HG03439 (cell line): ENCODE data around the gene SGPL1.

Source experiments
- ATAC-seq: cut with Tn5 transposase; IDR thresholded peaks from one replicate; pipeline ENCODE4 v1.9.1; 2021; ENCODE audit warnings: mild to moderate bottlenecking, moderate library complexity; ENCODE audit not compliant: unreplicated experiment

Gene SGPL1

DNA sequence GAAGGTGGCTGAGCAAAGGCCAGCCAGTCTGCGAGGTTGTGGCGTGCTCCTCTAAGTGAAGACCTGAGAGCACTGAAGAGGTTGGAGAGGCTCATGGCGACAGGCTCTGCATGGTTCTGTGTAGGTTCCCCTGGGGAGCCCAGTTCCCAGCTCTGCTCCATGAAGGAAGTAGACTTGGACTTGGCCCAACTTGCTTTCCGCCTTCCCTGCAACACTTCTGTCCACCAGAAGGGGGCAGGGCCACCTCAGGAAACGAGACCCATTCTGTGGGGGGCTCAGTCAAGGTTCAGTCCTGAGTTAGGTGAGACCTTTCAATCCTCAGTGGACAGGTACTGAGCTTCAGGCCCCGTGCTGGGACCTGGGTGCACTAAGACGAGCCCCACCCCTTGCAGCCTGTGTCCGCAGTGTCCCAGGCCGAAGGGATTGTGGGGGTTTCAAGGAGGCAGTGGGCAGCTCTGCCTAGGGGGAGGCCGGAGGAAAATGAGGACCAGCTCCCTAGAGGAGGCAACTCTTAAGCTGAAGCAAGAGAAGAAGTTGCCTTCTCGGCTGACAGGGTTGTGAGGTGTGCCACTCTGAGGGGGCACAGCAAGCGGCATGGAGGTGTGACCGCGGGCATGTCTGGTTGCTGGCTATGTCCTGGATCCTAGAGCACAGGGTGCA, 87.6 kb downstream of the SGPL1 start:
- ATAC-seq: no peak

DNA sequence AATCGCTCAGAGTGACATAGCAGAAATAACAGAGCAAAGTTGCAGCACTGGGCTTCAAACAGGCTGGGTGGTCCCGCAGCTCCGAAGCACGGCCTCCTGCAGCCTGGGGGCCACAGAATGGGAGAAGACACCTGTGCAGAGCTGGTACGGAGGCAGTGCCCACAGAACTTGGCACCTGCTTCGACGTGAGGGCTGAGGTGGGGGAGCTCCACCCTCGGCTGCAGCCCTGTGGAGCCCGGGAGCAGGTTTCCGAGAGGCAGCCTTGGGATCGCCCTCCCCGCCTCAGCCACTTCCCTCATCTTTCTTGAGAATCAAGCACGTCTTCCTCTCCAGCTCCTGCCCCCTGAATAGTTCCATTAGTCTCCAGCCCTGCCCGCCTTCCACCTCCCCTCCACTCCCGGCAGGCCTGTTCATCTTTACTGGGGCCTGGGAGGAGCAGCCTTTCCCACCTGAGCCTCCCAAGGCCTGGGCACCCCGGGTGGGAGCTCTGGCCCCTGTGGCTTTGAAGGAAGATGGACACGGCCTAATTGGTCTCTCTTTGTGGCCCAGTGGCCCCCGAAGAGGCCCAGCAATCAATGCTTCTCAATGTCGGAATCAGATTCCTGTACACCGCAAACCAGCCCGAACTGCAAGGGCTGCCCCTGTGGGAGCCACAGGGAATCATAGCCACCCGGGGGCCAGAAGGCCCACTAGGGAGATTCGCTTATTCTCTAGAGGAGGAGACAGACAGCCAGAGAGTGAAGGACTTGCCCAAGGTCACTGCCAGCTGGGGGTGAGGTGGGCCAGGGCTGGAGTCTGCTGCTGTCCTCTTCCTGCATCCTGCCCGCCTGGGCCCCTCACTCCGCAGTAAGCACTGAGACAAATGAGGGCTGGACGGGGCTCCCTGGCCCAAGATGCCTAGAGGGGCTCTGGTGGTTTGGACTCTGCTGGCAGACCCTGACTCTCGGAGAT, 89.6 kb downstream of the SGPL1 start:
- no peak for ATAC-seq

DNA sequence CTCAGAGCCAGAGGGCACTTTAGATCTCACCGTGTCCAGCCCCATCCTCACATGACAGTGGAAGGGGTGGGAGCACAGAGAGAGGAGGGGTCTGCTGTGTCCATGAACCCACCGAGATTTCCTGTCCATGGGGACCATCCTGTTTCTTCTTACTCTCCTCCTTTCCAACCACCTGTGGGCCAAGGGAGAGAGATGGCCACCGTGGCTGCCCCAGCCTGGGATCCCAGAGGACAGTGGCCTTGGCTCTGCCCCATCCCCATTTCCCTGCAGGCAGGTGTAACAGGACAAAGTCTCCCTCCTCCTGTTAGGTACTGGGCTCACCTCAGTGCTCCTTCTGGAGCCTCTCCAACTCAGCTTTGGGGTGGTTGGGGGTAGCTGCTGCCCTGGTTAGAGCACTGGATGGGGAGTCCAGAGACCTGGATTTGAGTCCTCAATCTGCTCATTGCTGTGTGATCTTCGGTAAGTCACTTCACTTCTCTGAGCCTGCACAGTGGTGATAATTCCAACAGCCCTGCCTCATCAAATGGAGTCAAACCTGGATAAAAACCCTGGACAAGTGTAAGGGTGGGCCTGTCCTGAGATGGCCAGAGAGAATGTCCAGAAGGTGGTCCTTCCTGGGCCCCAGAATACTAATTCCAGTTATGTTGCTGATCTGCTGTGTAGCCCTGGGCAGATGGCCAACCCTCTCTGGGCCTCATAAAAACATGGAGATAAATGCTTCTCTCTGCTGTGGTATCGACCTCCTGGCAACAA, 90.5 kb downstream of the SGPL1 start:
- ATAC-seq: no peak

DNA sequence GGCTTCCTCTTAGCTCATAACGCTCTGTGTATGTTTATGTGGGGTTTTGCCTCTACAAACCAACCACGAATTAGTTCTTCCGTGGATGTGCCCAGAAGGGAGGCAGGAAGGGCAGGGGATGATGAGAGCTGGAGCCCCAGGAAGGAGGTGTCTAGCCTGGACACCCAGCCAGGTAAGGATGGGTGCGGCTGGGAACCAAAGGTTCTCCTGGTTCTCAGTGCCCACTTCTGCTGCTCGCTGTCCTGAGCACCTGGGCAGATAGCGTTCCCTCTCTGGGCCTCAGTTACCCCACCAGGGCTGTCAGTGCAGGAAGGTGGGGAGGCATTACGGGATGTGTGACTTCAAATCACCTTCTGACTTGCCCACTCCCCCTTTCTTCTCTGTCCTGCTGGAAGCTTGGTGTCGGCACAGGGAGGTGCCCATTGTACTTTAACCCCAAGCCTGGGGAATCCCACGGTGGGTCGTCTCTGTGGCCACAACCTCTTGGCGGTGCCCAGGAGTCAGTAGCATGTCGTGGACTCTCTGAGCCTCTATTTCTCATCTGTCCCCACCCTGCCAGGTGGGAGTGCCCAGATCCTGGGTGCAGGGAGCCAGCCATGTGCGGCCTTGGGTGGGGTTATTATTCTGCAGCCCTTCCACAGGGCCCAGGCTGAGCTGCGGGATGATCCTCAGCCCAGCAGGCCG, 91.3 kb downstream of the SGPL1 start:
- no peak for ATAC-seq

DNA sequence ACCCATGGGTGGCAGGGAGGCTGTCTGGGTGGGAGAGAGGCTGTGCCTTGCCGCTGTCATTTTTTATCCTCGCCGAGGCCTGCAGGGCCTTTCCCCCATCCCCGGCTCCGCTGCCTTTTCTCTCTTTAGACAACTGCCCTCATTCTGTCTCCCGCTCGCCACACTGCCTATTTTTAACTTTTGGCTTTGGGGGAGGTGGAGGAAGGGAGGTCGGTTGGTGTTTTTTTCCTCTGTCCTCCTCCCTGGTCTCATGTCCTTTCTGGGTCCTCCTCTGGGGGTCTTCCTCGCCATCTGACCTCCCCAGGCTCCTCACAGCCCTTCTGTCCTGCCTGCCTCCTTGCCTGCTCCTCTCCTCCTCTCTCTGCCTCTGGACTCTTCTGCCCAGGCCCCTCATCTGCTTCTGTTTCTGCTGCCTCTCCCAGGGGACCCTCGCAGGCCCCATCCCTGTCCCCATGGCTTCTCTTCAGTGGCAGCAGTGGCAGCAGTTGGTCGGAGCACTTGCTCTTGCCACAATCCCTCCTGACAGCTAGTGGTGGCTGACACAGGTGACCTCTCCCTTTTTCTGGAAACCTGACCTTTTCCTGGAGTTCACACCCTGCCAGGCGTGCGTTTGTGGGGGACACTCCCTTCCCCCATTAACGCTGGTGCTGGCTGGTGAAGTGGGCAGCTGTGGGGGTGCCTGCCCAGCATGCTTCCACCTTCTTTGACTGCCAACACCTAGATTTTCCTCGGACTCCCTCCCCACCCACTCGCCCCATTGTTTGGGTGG, 92.1 kb downstream of the SGPL1 start:
- ATAC-seq: no peak

DNA sequence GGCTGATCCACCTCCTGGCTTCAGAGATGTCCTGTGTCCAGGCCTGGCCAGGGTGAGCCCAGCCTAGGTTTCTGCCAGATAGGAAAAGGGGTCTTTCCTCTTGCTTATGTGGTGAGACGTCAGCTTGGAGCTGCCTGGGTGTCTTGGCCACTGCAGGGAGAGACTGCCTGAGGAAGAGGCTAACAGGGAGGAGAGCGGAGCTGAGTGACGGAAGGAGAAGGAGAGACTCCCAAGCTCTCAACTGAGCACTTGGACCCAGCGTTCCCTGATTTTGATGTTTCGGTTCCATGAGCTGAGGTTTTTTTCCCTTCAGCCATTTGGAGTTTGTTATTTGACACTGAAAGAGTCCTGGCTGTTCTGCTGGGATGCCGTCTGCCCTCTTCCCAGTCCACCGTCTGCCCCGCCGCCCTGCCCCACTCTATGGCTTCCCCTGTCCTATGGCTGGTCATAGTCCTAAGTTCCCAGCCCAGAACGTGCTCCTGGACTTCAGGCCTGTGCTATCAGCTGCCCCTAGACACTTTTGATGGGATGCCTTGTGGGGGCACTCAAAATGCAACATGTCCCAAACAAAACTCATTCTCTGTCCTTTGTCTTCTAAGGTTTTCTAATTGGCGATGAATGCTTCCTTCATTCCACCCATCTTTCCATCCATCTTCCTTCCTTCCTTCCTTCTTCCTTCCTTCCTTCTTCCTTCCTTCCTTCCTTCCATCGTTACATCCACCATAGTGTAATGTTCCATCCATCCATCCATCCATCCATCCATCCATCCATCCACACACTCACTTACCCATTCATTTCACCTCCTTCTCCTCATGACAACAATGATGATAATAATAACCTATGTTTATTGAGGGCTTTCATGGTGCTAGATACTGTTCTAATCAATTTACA, 92.9 kb downstream of the SGPL1 start:
- ATAC-seq: no peak

DNA sequence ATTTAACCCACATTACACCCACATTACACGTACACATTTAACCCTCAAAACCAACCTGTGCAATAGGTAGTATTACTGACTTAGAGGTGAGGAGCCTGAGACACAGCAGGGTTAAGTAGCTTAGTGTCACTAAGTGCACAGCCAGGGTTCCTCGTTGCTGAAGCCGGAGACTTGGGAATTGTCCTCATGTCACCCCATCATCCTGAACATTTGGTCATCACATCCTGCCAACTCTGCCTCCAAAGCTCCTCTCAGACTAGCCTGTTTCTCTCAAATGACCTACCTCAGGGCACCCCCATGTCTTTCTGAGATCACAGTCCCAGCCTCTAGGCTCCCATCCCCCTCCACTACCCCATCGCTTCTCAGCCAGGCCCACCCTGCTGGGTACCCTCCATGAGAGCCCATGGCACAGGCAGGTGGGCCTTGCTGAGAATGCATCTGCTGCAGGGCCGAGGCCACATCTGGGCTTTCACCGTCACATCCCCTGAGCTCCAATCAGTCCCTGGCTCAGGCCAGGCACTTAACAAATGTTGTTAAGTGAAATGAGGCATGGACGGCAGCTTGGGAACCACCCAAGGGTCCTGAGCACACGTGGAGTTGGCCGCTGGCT, 93.7 kb downstream of the SGPL1 start:
- ATAC-seq: no peak

DNA sequence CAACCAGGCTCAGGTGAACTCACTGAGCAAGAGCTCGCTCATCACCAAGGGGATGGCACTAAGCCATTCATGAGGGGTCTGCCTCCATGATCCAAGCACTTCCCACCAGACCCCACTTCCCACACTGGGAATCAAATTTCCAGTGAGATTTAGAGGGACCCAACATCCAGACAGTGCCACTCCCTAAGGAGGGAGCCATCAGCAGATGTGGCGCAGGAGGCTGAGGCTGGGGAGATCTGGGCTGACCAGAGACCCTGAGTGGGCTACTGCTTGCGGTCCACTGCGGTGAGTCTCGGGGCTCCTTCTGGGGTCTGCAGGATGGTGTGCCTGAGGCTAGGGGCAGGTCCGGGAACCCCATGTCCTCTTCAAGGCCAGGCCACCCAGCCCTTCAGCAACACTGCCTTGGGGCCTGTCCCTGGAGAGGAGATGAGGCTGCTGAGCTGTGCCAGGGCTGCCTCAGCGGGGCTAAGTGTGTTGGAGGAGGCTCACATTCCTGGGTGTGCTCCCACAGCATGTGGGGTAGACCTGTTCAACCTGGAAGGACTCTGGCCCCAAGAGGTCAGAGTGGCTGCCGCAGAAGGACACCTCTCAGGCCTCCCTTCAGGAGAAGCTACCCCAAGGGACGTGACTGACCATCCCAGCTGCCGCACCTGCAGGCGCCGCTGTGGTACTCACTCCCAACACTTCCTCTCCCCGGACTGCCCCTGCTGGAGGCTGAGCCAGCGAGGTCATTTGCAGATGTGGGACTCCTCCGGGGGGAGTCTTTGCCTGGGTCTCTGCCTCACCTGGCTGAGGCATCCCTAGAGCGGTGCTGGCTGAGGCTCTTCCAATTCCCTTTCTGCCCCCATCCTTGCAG, 95.0 kb downstream of the SGPL1 start:
- no peak for ATAC-seq

DNA sequence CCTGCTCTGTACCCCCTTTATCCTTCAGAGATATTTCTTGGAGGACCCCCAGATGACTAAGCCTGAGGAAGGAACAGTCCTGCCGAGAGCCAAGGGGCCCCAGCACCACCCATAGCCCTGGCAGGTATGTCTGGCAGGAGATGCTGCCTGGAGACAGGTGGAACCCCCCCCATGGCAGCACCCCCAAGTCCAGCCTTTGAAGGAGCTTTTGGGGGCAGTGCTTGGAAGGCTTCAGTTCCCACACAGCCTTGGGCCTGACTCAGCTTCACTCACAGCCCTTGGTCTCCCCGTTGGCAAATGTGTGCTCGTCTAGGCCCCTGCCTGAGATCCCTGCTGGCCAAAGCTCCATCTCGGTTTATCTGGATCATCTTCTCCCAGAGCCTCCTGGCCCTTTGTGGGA, 95.6 kb downstream of the SGPL1 start:
- ATAC-seq: no peak

DNA sequence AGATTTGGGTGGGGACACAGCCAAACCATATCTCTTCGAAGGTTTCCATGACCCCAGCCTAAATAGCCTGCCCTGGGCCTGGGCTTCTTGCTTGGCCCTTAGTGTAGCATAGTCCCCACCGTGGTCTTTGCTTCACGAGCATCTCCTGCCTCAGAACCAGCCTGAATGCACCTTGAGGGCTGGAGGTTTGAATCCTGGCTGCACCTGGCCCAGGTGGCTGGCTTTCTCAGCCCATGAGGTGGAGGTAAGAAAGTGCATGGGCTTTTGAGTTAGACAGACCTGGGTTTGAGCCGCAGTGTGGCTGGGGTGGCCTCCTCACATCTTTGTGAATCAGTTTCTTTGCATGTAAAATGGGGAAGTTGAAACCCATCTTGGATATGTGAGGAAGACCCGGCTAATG, 96.8 kb downstream of the SGPL1 start:
- ATAC-seq: no peak

DNA sequence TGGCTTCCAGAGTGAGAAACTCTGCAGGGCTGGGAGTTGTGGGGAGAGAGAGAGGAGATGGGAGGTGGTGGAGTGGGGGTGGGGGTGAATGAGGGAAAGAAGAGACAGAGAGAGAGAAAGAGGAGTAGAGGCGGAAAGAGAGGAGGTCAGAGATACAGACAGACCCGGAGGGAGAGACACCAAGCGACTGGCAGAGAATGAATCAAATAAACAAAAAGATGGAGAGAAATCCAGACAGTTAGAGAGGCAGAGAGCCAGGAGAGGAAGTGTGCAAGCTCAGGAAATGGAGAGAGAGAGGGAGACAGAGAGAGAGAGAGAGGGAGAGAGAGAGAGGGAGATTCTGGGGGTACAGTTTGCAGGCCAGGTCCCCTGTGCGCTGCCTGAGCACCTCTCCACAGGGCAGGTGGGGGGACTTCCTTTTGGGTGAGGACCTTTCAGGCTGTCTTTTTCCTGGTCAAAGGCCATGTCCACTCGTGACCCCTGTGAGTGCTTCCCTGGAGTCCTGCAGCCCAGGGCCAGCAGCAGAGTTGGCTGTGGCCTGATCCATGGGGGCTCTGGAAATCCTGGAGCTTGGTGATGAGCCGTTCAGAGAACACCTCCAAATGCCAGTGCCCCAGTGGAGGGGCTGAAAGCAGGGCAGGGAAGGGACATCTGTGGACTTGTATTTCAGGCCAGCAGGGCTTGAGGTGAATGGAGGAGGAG, 97.6 kb downstream of the SGPL1 start:
- ATAC-seq: no peak

DNA sequence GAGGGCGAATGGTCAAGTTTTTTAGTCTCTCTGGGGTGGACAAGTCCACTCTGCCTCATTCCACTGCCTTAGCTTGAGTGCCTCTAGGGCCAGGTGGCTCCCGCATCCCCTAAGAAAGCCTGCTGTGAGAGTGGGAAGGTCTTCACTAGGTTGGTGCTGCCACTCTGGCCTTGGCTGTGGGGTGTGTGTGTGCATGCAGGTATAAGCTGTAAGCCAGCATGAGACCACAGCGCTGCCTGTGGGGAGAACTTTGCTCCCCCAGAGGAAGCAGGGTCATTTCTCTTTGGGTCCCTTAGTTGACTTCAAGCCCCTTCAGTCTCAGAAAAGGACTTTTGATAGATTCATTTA, 98.1 kb downstream of the SGPL1 start:
- ATAC-seq: no peak

DNA sequence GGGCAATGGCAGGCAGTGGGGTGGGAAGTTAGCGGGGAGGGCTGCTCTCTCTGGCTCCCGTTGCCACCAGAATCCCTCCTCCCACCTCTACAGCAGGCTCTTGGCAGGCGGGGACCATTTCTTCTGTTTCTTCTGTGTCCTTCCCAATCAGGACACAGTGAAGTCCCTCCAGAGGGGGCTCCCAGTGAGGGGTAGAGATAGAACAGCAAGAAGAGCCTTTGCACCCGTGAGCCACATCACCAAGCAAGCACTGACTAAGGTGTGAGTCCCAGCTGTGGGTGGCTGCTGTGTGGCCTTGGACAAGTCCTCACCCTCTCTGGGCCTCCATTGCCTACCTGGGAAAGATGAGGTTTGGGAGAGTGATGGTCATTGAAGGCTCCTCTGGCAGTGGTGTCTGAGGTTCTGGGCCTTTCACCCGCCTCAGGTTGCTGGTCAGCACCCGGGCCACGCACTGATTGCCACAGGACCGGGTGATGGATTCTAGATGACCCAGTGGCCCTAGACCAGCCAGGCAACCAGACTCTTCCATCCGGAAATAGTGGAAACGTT, 98.6 kb downstream of the SGPL1 start:
- no peak for ATAC-seq

DNA sequence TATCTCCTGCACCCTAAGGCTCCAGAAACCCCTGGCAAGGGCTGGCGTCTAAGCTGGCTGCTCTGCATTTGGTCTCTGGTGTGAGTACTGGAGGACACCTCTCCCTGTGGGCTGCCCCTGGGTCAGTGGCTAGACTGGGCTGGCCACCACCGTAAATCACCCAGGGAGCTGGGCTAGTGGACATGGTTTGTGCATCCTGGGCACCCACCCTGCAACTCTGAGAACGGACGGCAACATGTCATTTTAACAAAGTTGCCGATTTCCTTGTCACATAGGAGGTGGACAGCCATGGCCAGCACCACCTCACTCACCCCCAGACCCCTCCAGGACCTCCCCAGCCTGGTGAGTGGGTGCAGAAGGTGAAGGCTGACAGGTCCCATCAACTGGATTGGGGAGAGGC, 99.5 kb downstream of the SGPL1 start:
- no peak for ATAC-seq

DNA sequence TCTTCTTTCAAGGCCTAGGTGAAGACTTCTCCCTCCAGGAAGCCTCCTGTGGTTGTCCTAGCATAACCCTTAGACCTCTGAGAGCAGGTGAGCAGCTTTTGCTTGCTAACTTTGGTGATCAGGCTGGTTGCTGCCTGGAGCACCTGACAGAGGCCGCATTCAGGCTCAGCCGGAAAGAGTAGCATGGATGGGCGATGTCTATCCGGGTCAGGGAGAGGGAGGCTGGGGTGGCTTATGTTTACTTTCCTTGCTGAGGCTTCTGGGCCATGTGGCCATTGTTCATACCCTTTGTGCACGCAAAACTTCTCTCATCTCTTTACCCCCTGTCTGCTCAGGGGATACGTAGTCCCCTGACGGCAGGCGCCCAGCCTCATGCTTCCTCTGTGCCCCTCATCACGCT, 100.1 kb downstream of the SGPL1 start:
- ATAC-seq: no peak

DNA sequence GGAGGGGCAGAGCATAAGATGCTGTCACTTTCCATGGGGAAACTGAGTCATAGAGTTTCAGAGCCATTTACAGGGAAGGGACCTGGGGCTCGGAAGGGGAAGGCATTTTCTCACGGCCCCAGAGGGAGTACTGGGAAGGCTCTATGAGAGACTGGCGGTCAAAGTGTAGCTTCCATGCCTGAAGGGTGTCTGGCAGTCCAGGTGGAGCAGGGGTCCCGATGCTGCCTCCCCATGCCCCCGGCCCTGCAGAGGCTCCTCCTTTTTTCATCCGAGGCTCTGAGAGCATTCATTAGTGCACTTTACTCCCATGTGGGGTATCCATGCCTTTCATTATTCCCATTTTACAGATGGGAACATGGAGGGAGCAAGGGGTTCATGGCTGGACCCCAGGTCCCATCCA, 100.5 kb downstream of the SGPL1 start:
- ATAC-seq: no peak

DNA sequence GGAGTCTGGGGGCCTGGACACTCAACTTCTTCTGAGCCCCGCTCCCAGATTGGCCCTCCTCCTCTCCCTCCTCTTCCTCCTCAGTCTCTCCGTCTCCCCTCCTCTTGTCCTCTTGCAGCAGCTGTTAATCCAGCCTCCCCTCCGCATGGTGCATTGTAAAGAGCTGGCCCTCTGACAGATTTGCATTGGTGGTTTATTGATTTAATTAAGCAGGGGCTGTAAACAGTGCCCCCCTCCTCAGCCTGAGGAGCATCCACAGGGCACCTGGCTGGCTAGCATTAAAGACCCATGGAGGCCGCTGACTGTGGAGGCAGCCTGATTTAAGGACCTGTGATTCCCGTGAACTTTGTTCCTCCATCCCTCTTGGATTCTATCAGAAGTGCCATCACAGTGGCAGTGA, 101.5 kb downstream of the SGPL1 start:
- ATAC-seq: no peak
